ENCODE results near the gene ATXN1. TPM values are rescaled to one million over a fixed set of nuclear protein-coding genes. Genes with fewer than 3 reads are reported as not detected.

Gene ATXN1
- total RNA-seq, 1 donor from 2014 or later: 69.1 TPM

- Mint-ChIP-seq H3K4me3 (ENCODE audit: low read depth) (no peak overlapping the region), H3K9me3 (no peaks in the 10 kb centered on the region), H3K4me1 (ENCODE audit: low read depth) (no peaks in the 10 kb centered on the region), H3K36me3 (ENCODE audit: low read depth) (no peaks in the 10 kb centered on the region), H3K27me3 (ENCODE audit: low read depth) (peaks cover 14% of the 10 kb centered on the region), H3K27ac (no peak overlapping the region)
- intact Hi-C loops (cut with micrococcal nuclease): no loop called here
- DNase-seq (ENCODE audit: low spot score): no peak
These were observed 476.8 kb downstream of the ATXN1 start for GRCh38 chr6:16284472-16284871.

GRCh38 chr6:16282370-16282769, 478.9 kb downstream of the ATXN1 start:
- Mint-ChIP-seq H3K4me3 (ENCODE audit: low read depth) (no peak overlapping the region), H3K4me1 (ENCODE audit: low read depth) (peaks cover 10% of the 10 kb centered on the region), H3K9me3 (no peaks in the 10 kb centered on the region), H3K27me3 (ENCODE audit: low read depth) (peaks cover 15% of the 10 kb centered on the region), H3K27ac (no peak overlapping the region), H3K36me3 (ENCODE audit: low read depth) (no peaks in the 10 kb centered on the region)
- DNase-seq (ENCODE audit: low spot score): no peak
- intact Hi-C loops (cut with micrococcal nuclease): no loop called here

GRCh38 chr6:16279243-16279642, 482.0 kb downstream of the ATXN1 start:
- peaks cover 11% of the 10 kb centered on the region for H3K4me1 Mint-ChIP-seq (ENCODE audit: low read depth)
- no peak overlapping the region for H3K27ac Mint-ChIP-seq
- H3K27me3 Mint-ChIP-seq (ENCODE audit: low read depth): peaks cover 11% of the 10 kb centered on the region
- intact Hi-C loops (cut with micrococcal nuclease): no loop called here
- no peak overlapping the region for H3K4me3 Mint-ChIP-seq (ENCODE audit: low read depth)
- H3K9me3 Mint-ChIP-seq: no peaks in the 10 kb centered on the region
- no peaks in the 10 kb centered on the region for H3K36me3 Mint-ChIP-seq (ENCODE audit: low read depth)
- DNase-seq (ENCODE audit: low spot score): no peak

- H3K27ac Mint-ChIP-seq: no peak overlapping the region
- peaks cover 11% of the 10 kb centered on the region for H3K27me3 Mint-ChIP-seq (ENCODE audit: low read depth)
- H3K9me3 Mint-ChIP-seq: no peaks in the 10 kb centered on the region
- intact Hi-C loops (cut with micrococcal nuclease): no loop called here
- H3K4me3 Mint-ChIP-seq (ENCODE audit: low read depth): no peak overlapping the region
- no peak for DNase-seq (ENCODE audit: low spot score)
- H3K4me1 Mint-ChIP-seq (ENCODE audit: low read depth): peaks cover 11% of the 10 kb centered on the region
- no peaks in the 10 kb centered on the region for H3K36me3 Mint-ChIP-seq (ENCODE audit: low read depth)
These were observed 482.5 kb downstream of the ATXN1 start for GRCh38 chr6:16278750-16279149.

GRCh38 chr6:16278048-16278724, 483.1 kb downstream of the ATXN1 start:
- H3K27ac Mint-ChIP-seq: no peak overlapping the region
- intact Hi-C loops (cut with micrococcal nuclease): no loop called here
- DNase-seq (ENCODE audit: low spot score): no peak
- no peak overlapping the region for H3K4me3 Mint-ChIP-seq (ENCODE audit: low read depth)
- H3K4me1 Mint-ChIP-seq (ENCODE audit: low read depth): peaks cover 11% of the 10 kb centered on the region
- H3K36me3 Mint-ChIP-seq (ENCODE audit: low read depth): no peaks in the 10 kb centered on the region
- H3K27me3 Mint-ChIP-seq (ENCODE audit: low read depth): peaks cover 6% of the 10 kb centered on the region
- H3K9me3 Mint-ChIP-seq: no peaks in the 10 kb centered on the region

GRCh38 chr6:16277101-16277981, 483.9 kb downstream of the ATXN1 start:
- intact Hi-C loops (cut with micrococcal nuclease): no loop called here
- DNase-seq (ENCODE audit: low spot score): no peak
- Mint-ChIP-seq H3K36me3 (ENCODE audit: low read depth) (no peaks in the 10 kb centered on the region), H3K27ac (no peak overlapping the region), H3K27me3 (ENCODE audit: low read depth) (peaks cover 12% of the 10 kb centered on the region), H3K4me3 (ENCODE audit: low read depth) (no peak overlapping the region), H3K9me3 (no peaks in the 10 kb centered on the region), H3K4me1 (ENCODE audit: low read depth) (peaks cover 11% of the 10 kb centered on the region)

GRCh38 chr6:16274885-16275589, 486.2 kb downstream of the ATXN1 start:
- H3K9me3 Mint-ChIP-seq: no peaks in the 10 kb centered on the region
- peaks cover 11% of the 10 kb centered on the region for H3K4me1 Mint-ChIP-seq (ENCODE audit: low read depth)
- no peak for DNase-seq (ENCODE audit: low spot score)
- H3K36me3 Mint-ChIP-seq (ENCODE audit: low read depth): no peaks in the 10 kb centered on the region
- intact Hi-C loops (cut with micrococcal nuclease): no loop called here
- peaks cover 12% of the 10 kb centered on the region for H3K27me3 Mint-ChIP-seq (ENCODE audit: low read depth)
- no peak overlapping the region for H3K4me3 Mint-ChIP-seq (ENCODE audit: low read depth)
- no peak overlapping the region for H3K27ac Mint-ChIP-seq

- no peak overlapping the region for H3K27ac Mint-ChIP-seq
- H3K36me3 Mint-ChIP-seq (ENCODE audit: low read depth): no peaks in the 10 kb centered on the region
- H3K9me3 Mint-ChIP-seq: no peaks in the 10 kb centered on the region
- H3K4me1 Mint-ChIP-seq (ENCODE audit: low read depth): peaks cover 11% of the 10 kb centered on the region
- peaks cover 8% of the 10 kb centered on the region for H3K27me3 Mint-ChIP-seq (ENCODE audit: low read depth)
- intact Hi-C loops (cut with micrococcal nuclease): no loop called here
- no peak overlapping the region for H3K4me3 Mint-ChIP-seq (ENCODE audit: low read depth)
- DNase-seq (ENCODE audit: low spot score): no peak
These were observed 486.8 kb downstream of the ATXN1 start for GRCh38 chr6:16274483-16274882.

- intact Hi-C loops (cut with micrococcal nuclease): no loop called here
- H3K36me3 Mint-ChIP-seq (ENCODE audit: low read depth): no peaks in the 10 kb centered on the region
- H3K9me3 Mint-ChIP-seq: no peaks in the 10 kb centered on the region
- no peak overlapping the region for H3K4me3 Mint-ChIP-seq (ENCODE audit: low read depth)
- H3K4me1 Mint-ChIP-seq (ENCODE audit: low read depth): peaks cover 11% of the 10 kb centered on the region
- no peak for DNase-seq (ENCODE audit: low spot score)
- H3K27me3 Mint-ChIP-seq (ENCODE audit: low read depth): peaks cover 6% of the 10 kb centered on the region
- no peak overlapping the region for H3K27ac Mint-ChIP-seq
These were observed 488.0 kb downstream of the ATXN1 start for GRCh38 chr6:16273256-16273655.

- Mint-ChIP-seq H3K27me3 (ENCODE audit: low read depth) (peaks cover 6% of the 10 kb centered on the region), H3K36me3 (ENCODE audit: low read depth) (no peaks in the 10 kb centered on the region), H3K4me3 (ENCODE audit: low read depth) (no peak overlapping the region)
These were observed 489.1 kb downstream of the ATXN1 start for GRCh38 chr6:16272201-16272600.

GRCh38 chr6:16271428-16271827, 489.8 kb downstream of the ATXN1 start:
- intact Hi-C loops (cut with micrococcal nuclease): no loop called here
- Mint-ChIP-seq H3K4me1 (ENCODE audit: low read depth) (no peaks in the 10 kb centered on the region), H3K9me3 (no peaks in the 10 kb centered on the region)

More at GRCh38 chr6:16272201-16272600, 489.1 kb downstream of the ATXN1 start:
- intact Hi-C loops (cut with micrococcal nuclease): no loop called here
- DNase-seq (ENCODE audit: low spot score): no peak
- Mint-ChIP-seq H3K9me3 (no peaks in the 10 kb centered on the region), H3K27ac (no peak overlapping the region), H3K4me1 (ENCODE audit: low read depth) (peaks cover under 1% of the 10 kb centered on the region)

GRCh38 chr6:16270178-16270794, 491.0 kb downstream of the ATXN1 start:
- DNase-seq (ENCODE audit: low spot score): no peak
- Mint-ChIP-seq H3K27ac (no peak overlapping the region), H3K9me3 (no peaks in the 10 kb centered on the region), H3K27me3 (ENCODE audit: low read depth) (peaks cover 6% of the 10 kb centered on the region), H3K4me3 (ENCODE audit: low read depth) (no peak overlapping the region), H3K36me3 (ENCODE audit: low read depth) (no peaks in the 10 kb centered on the region), H3K4me1 (ENCODE audit: low read depth) (no peaks in the 10 kb centered on the region)
- intact Hi-C loops (cut with micrococcal nuclease): no loop called here

More at GRCh38 chr6:16271428-16271827, 489.8 kb downstream of the ATXN1 start:
- DNase-seq (ENCODE audit: low spot score): no peak
- no peaks in the 10 kb centered on the region for H3K36me3 Mint-ChIP-seq (ENCODE audit: low read depth)
- no peak overlapping the region for H3K27ac Mint-ChIP-seq
- no peak overlapping the region for H3K4me3 Mint-ChIP-seq (ENCODE audit: low read depth)
- peaks cover 6% of the 10 kb centered on the region for H3K27me3 Mint-ChIP-seq (ENCODE audit: low read depth)

Data from activated T-helper 2 cell treated with anti-CD3 and anti-CD28 coated beads, Interferon-gamma antibody, Interleukin-2, Interleukin-4, amounts not matched to agents 10 μg/mL and 5 μg/mL and 100 μg/mL, durations not matched to agents 14 hours and 24 hours and 36 hours (primary cell).